Kidney (tissue), 14 donors: Measurements from ENCODE around the gene FUBP3. TPM values are rescaled to one million over a fixed set of nuclear protein-coding genes. Genes with fewer than 3 reads are reported as not detected.

Experiments
- DNase-seq, 5 donors: peaks; one replicate each; pipeline ENCODE4 v3.0.0-alpha.2; 2013 to 2020
- FAIRE-seq: peaks from 2 replicates; lab custom pipeline; 2012; peaks lifted over from hg19 to GRCh38; lab: Jason Lieb, UNC
- H3K27ac ChIP-seq, 2 donors: one replicate each; pipeline ENCODE4 v1.7.0; 2013; ENCODE audit warnings: low read depth in 2 of 2, low read length in 2 of 2, inconsistent platforms in 1 of 2
- H3K27me3 ChIP-seq: one replicate; pipeline ENCODE4 v1.7.1; 2013; ENCODE audit warnings: low read length, inconsistent platforms; ENCODE audit not compliant: control insufficient read depth, insufficient read depth
- H3K36me3 ChIP-seq, 3 donors: one replicate each; pipeline versions ENCODE4 v1.7.0 to v1.7.1; 2013; ENCODE audit warnings: low read length in 3 of 3, control low read depth in 1 of 3, inconsistent platforms in 1 of 3; ENCODE audit not compliant: insufficient read depth in 3 of 3, control insufficient read depth in 2 of 3
- H3K4me1 ChIP-seq, 3 donors: one replicate each; pipeline versions ENCODE4 v1.7.0 to v1.7.1; 2013; ENCODE audit warnings: low read length in 3 of 3, inconsistent platforms in 1 of 3, low read depth in 1 of 3; ENCODE audit not compliant: control insufficient read depth in 2 of 3, insufficient read depth in 2 of 3
- H3K4me3 ChIP-seq, 3 donors: one replicate each; pipeline versions ENCODE4 v1.7.0 to v1.8.1; 2013; ENCODE audit warnings: low read length in 3 of 3, control low read depth in 1 of 3, inconsistent platforms in 1 of 3
- H3K9ac ChIP-seq, 3 donors: one replicate each; pipeline versions ENCODE4 v1.7.0 to v1.7.1; 2013; ENCODE audit warnings: low read length in 3 of 3, control low read depth in 1 of 3, inconsistent platforms in 1 of 3
- H3K9me3 ChIP-seq, 3 donors: one replicate each; pipeline versions ENCODE4 v1.7.0 to v1.7.1; 2013; ENCODE audit warnings: low read length in 3 of 3, control low read depth in 1 of 3, inconsistent platforms in 1 of 3; ENCODE audit not compliant: control insufficient read depth in 2 of 3, insufficient read depth in 1 of 3
- CTCF ChIP-seq: IDR thresholded peaks from 3 replicates; pipeline ENCODE4 v1.5.1; 2012; ENCODE audit warnings: mild to moderate bottlenecking, moderate library complexity, borderline replicate concordance; ENCODE audit not compliant: insufficient read depth; ENCODE audit errors: extremely low read depth
- intact Hi-C: fragments of 100-400 bp; cut with DNase I; formaldehyde crosslinking; loops from one replicate; pipeline ENCODE4 v1.11.1; 2022
- polyA plus RNA-seq: library from polyadenylated mRNA; stranded (reverse); fragments of 350-450 nt; fragmentation: Illumina TruSeq; extraction: RNeasy Lipid Tissue Mini Kit (QIAGEN cat#74804); gene quantifications from one replicate; pipeline ENCODE4 v1.2.3, GENCODE V29; 2014; ENCODE audit warnings: low read depth, low replicate concordance; ENCODE audit not compliant: insufficient read depth
- total RNA-seq: library from RNA; stranded (reverse); fragmentation: NEBNext Ultra II Directional; extraction: Animal tissue kit (Norgen Biotek cat#: 25700); gene quantifications from one replicate; pipeline ENCODE4 v1.2.1, GENCODE V29; 2021
- donor health status: control.
- donor health status: control.
- donor health status: control.
- donor health status: control.
- donor health status: control.
- donor health status: DM: yes; HTN: yes; CAD: no.
- donor health status: Normal renal cell carcinoma (clear cell type).

The FUBP3 gene
- total and polyA plus RNA-seq, 2 donors from 2014 or later, result 19.4 to 44.1 TPM

GRCh38 chr9:130576176-130576575 is 3.2 kb upstream of the FUBP3 start:
- H3K27ac ChIP-seq, result no peak overlapping the region
- no peak for DNase-seq
- no peak for TF ChIP-seq CTCF
- no peaks in the 10 kb centered on the region for H3K9me3 ChIP-seq
- intact Hi-C loops, result no loop called here
- FAIRE-seq, result no peak
- H3K4me1 ChIP-seq, result peaks cover 4 to 13% (median 11%) of the 10 kb centered on the region in 3 donors
- no peaks in the 10 kb centered on the region for H3K36me3 ChIP-seq
- H3K9ac ChIP-seq, result no peak overlapping the region
- no peaks in the 10 kb centered on the region for H3K27me3 ChIP-seq
- H3K4me3 ChIP-seq, result no peak overlapping the region

GRCh38 chr9:130579738-130580463 is 524 bp downstream of the FUBP3 start:
- Histone ChIP-seq H3K4me3 (peak overlapping the region; percentile 87 to 98 (median 94)), H3K27ac (peak overlapping the region in 1 of 2 donors; percentile 17), H3K9ac (peak overlapping the region; percentile 82 to 94 (median 82)), H3K27me3 (no peaks in the 10 kb centered on the region), H3K4me1 (peaks cover 4 to 15% (median 11%) of the 10 kb centered on the region in 3 donors), H3K36me3 (no peaks in the 10 kb centered on the region), H3K9me3 (no peaks in the 10 kb centered on the region)
- DNase-seq, result peak in 2 of 5 donors; percentile 9 to 25
- no peak for FAIRE-seq
- intact Hi-C loops, result no loop called here
- TF ChIP-seq CTCF, result no peak

GRCh38 chr9:130581766-130582165 is 2.4 kb downstream of the FUBP3 start:
- FAIRE-seq, result no peak
- Histone ChIP-seq H3K4me3 (no peak overlapping the region), H3K9ac (no peak overlapping the region), H3K27ac (no peak overlapping the region), H3K36me3 (no peaks in the 10 kb centered on the region), H3K27me3 (no peaks in the 10 kb centered on the region), H3K9me3 (no peaks in the 10 kb centered on the region), H3K4me1 (peaks cover 4 to 15% (median 11%) of the 10 kb centered on the region in 3 donors)
- TF ChIP-seq CTCF, result no peak
- intact Hi-C loops, result no loop called here
- DNase-seq, result no peak
